Measurements from ENCODE around the gene LIPG.
"Not testable (repeated sequence)": the region's sequence is repeated elsewhere in the genome, so short reads cannot be mapped to it uniquely, and the experiment has no call there.

The LIPG gene

DNA sequence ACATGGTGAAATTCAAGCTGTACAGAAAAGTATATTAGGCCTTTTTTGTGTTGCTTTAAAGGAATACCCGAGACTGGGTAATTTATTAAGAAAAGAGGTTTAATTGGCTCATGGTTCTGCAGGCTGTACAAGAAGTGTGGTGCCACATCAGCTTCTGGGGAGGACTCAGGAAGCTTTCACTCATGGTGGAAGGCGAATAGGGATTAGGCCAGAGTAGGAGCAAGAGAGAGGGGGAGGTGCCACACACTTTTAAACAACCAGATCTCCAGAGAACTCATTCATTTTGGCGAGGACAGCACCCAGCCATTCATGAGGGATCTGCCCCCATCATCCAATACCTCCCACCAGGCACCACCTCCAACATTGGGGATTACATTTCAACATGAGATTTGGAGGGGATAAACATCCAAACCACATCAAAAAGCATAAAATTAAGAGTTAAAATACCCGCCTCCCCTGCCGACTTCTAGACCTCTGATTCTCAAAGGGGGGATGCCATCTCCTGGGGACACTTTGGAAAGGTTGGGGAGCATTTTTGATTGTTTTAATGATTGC is 15.1 kb upstream of the LIPG start:
- no peak for DNase-seq (ENCODE audit: low read depth)

DNA sequence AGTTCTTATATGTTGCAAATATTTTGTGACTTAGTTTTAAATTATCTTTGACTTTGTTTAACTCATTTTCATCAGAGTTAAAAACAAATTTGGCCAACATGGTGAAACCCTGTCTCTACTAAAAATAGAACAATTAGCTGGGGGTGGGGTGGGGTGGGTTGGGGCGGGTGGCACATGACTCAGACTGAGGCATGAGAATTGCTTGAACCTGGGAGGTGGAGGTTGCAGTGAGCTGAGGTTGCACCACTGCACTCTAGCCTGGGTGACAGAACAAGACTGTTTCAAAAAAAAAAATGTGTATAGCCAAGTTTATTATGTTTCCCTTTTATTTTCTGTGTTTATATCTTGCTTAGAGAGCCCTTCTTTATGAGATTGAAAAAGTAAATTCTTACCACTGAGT is 14.2 kb upstream of the LIPG start:
- DNase-seq (ENCODE audit: low read depth): no peak

GRCh38 chr18:49548229-49548636 is 13.6 kb upstream of the LIPG start:
- peak; percentile 65 for DNase-seq (ENCODE audit: low read depth)

GRCh38 chr18:49550621-49551339 is 11.1 kb upstream of the LIPG start:
- DNase-seq (ENCODE audit: low read depth): no peak

DNA sequence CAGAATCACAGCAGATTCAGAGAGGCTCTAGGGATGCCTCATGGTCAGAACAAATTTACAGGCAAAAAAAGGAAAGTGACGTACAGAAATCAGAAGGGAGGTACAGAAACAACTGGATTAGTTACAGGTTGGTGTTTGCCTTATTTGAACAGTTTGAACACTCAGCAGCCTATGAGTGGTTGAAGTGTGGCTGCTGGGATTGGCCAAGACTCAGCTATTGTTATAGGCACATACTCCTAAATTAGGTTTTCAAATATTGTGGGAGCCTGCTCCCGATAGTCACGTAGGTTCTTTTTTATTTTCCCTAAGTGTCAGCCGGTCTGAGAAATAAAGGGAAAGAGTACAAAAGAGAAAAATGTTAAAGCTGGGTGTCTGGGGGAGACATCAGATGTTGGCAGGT is 8.9 kb upstream of the LIPG start:
- no peak for DNase-seq (ENCODE audit: low read depth)

DNA sequence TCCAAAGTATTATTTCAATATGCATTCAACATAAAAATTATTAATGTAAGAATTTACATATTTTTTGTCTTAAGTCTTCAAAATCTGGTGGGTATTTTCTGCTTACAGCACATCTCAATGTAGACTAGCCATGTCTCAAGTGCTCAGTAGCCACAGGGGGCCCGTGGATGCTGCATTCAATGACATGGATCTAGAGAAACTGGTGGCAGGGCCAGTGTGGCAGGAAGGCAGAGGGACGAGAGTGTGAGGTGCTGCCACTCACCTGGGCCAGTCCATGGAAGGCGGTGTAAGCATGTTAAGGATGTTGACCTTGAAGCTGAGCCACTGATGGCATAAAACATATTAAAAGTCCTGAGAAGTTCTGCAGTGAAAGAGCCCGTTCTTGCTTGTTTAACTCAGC is 6.2 kb upstream of the LIPG start:
- DNase-seq (ENCODE audit: low read depth): no peak

DNA sequence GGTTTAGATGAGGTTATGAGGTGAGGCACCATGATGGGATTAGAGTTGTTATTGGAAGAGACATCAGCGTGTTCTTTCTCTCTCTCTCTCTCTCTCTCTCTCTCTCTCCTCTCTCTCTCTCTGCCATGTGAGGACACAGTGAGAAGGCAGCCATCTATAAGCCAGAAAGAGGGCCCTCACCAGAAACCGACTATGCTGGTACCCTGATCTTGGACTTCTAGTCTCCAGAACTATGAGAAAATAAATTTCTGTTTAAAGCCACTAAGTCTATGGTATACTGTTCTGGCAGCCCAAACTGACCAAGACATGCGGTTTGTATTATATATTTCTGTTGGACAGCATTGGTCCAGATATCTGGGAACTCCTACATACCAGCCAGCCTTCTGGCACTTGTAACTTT is 3.5 kb upstream of the LIPG start:
- no peak for DNase-seq (ENCODE audit: low read depth)

DNA sequence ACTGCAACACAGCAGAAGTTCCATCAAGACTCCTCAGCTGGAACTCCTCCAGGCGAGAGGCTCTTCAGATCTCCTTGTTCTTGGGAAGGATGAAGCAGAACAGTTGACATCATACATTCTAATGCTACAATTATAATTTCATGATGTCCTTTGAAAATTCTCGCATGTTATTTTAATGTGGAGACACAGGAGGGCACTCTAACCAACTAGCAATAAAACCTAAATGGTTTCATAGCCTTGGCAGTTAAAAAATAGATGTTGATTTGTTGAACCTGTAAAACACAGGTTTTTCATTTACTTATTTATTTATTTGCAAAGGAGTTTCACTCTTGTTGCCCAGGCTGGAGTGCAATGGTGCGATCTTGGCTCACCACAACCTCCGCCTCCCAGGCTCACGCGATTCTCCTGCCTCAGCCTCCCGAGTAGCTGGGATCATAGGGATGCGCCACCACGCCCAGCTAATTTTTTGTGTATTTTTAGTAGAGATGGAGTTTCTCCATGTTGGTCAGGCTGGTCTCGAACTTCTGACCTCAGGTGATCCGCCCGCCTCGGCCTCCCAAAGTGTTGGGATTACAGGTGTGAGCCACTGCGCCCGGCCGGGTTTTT is 2.4 kb upstream of the LIPG start:
- DNase-seq (ENCODE audit: low read depth): not testable (repeated sequence)

DNA sequence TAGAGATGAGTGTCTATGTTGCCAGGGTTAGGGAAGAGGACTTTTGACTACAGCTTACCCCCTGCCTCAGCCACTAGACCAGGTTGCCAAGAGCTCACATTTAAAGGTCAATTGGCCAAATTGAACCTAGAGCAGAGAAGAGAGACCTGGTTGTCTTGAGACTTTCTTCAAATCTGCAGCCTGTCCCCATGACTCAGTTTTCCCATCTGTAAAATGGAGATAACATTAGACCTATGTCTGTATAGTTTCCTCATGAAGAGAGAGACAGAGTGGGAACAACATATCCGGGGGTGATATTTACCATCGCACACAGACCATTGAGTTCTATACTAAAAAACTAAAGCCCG is 1.6 kb upstream of the LIPG start:
- no peak for DNase-seq (ENCODE audit: low read depth)

GRCh38 chr18:49560624-49561288 is 1.1 kb upstream of the LIPG start:
- DNase-seq (ENCODE audit: low read depth): no peak

DNA sequence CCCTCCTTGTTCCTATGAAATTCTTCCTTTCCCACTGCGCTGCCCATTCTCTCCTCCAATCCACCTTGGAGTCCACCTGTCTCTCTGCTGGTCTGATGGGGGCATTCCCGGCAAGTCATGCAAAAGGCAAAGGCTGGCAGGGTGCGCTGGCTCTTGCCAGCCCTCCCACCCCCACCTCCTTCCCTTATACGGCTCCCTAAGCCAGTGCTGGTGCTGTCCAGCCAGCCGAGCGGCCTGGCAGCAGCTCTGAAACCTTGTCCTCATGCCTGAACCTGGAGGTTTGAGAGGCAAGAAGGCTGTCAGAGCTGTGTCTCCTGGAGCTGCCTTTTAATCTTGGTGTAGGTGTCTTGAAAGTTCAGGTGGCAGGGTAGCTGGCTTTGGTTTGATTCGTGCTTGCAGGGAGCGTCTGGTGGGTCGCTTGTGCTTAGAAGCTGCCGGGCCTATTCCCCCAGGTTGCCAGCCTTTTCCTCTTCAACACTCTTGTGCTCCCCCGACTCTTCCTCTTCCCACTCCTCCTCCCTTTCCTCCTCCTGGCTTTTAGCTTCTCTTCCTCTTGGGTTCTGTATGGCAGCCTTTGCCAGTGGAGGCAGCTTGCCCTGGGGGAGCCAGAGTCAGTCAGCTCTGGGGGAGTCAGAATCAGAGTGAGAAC is 748 bp downstream of the LIPG start:
- DNase-seq (ENCODE audit: low read depth): no peak

GRCh38 chr18:49563130-49563540 is 1.3 kb downstream of the LIPG start:
- DNase-seq (ENCODE audit: low read depth): no peak

DNA sequence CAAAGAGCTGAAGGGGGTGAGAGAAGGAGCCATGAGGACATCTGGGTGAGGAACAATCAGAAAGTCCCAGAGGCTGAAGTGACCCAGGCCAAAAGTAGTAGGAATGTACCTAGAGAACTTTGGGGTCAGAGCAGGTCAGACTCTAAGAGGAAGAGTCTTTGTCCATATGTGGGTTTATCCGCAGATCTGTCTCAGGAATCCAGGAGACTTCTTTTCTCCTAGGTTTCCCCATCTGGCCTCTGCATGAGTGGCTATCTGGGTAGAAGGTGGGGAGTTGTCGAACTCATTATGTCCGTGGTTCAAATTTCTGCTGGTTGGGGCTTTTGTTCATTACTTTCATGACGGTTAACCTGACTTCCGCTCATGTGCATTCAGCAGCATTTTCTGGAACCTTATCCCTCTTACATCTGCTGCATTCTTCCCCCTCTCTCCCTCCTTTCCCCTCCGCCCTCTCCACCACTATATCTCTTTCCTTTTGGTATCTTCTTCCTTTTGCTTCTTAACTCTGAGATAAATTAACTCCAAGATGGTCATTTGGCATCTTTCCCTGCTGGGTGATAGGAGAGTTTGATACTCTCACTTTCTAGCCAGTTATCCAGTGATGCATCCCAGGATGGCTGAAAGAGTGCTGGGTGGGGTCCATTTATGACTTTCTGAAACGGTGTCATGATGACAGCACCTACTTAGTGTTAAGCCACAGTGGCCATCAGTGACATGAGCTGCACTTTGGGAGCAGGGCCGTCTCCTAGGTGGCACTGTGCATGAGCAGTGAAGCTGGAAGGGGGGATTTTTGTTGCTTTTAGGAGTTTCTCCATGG is 2.1 kb downstream of the LIPG start:
- DNase-seq (ENCODE audit: low read depth): no peak

DNA sequence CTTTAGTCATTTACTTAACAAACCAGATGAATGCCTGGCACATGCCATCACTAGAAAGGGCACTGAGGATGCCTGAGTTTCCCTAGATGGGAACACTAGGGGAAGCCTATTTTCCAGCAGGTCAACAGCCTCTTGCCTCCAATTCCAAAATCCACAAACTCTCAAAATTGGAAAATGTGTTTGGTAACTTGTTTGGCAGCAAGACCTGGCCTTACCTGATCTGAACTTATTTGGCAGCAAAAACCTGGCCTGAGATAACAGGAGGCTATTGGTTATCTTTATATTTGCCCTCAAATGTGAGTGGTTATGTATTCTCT is 2.6 kb downstream of the LIPG start:
- DNase-seq (ENCODE audit: low read depth): no peak

- DNase-seq (ENCODE audit: low read depth): no peak
These were observed 3.2 kb downstream of the LIPG start for GRCh38 chr18:49565101-49565500.

GRCh38 chr18:49565612-49566011 is 3.8 kb downstream of the LIPG start:
- no peak for DNase-seq (ENCODE audit: low read depth)

- DNase-seq (ENCODE audit: low read depth): no peak
These were observed 4.4 kb downstream of the LIPG start for GRCh38 chr18:49566217-49566770.

DNA sequence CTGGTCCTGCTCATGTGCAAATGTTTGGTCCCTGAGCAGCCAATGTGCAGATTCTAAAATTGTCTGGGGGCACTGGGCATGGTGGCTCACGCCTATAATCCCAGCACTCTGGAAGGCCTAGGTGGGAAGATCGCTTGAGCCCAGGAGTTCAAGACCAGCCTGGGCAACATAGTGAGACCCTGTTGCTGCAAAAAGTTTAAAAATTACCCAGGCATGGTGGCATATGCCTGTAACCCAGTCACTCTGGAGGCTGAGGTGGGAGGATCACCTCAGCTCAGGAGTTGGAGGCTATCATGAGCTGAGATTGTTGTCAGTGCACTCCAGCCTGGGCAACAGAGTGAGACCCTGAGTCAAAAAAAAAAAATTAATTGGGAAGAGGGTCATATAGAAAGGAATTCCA is 5.1 kb downstream of the LIPG start:
- no peak for DNase-seq (ENCODE audit: low read depth)

- no peak for DNase-seq (ENCODE audit: low read depth)
These were observed 7.9 kb downstream of the LIPG start for GRCh38 chr18:49569724-49570123.

GRCh38 chr18:49570836-49571235 is 9.0 kb downstream of the LIPG start:
- no peak for DNase-seq (ENCODE audit: low read depth)

DNA sequence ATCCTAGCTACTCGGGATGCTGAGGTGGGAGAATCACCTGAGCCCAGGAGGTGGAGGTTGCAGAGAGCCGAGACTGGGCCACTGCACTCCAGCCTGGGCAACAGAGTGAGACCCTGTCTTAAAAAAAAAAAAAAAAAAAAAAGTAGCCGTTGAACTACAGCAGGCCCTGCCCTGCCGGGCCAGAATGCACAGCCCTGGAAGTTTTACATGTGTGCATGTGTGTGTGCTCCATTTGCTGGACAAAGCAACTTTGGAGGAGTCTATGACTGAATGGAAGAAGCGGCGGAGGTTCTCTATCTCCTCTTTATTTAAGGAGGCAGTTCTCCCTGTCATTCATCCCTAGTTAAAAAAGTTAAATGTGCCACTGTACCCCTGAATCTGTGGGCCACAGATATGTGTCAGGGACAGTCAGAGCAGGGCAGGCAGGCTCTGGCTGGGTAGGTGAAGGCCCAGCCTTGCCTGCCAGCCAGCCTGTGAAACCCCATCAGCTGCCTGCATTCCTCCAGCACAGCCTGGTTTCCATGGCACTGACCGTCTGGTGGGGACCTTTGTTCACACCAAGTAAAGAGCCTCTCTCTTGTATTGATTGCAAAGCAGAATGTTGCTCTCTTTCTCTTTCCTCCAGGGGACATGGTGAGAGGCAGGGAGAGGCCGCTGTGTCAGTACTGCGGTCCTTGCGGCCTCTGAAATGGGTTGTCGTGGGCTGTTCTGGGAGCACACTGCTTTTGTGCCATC is 10.9 kb downstream of the LIPG start:
- DNase-seq (ENCODE audit: low read depth): no peak

Data from non-pigmented ciliary epithelial cell (primary cell).